Femur (tissue), 1 donor: Measurements from ENCODE around the gene IFNK.
"Not testable (repeated sequence)": the region's sequence is repeated elsewhere in the genome, so short reads cannot be mapped to it uniquely, and the experiment has no call there.

ENCODE experiments used
- DNase-seq: peaks from one replicate; pipeline ENCODE4 v3.0.0-alpha.2; 2017

IFNK gene

GRCh38 chr9:27524236-27524635 lies at the start of gene IFNK:
IFNK (plus strand) TSS chr9:27524290; CDS start chr9:27524337, 47 bp downstream.
- no peak for DNase-seq

GRCh38 chr9:27474305-27474704 lies 49.8 kb upstream of the IFNK start:
- no peak for DNase-seq

- DNase-seq = no peak
Measured at GRCh38 chr9:27475057-27475595, 49.0 kb upstream of the IFNK start.

DNA sequence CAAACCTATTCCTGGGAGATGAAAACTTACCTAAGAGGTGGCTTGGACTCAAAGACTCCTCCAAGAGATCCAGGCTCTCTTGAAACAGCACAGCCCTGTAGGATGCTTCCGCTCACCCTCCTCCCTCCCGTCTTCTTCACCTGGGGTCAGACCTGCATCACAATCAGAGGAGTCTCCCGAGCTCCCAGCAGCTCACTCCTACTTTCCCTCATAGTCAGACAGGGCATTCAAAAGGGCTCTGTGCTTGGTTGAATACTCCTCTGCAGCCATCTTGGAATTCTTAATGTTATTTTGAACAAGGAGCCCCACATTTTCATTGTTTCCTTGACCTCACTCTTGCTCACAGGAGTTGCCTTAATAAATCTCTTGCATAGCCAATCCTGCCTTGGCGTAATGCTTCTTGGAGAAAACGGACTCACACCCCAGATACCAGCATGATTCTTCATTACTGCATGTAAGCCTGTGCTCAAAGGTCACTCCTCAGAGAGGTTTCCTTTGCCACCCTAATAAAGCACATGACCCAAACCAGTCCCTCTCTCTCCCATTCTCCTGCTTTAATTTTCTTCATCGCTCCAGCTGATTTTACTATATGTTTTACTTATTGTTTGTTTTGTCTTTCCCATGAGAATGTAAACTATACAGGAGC lies 47.1 kb upstream of the IFNK start:
- DNase-seq = no peak

- DNase-seq = no peak
Measured at GRCh38 chr9:27478322-27478721, 45.8 kb upstream of the IFNK start.

DNA sequence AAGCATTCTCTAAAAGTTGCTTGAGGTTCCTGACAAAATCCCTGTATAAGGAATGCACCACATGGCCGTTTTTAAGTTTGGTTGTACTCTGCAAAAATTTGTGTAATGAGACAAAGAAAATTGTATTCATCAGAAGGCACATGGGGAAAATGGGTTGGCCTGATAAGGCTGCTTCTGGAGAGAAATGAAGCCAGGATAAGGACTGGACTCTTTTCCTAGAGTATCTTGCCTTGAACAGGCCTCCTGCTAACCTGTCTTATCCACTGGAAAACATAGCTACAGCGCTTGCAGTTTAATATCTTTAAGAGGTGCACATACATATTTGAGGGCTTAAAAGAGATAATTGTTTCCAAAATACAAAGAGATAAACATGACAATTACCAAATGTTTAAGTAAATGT lies 41.4 kb upstream of the IFNK start:
- no peak for DNase-seq

DNA sequence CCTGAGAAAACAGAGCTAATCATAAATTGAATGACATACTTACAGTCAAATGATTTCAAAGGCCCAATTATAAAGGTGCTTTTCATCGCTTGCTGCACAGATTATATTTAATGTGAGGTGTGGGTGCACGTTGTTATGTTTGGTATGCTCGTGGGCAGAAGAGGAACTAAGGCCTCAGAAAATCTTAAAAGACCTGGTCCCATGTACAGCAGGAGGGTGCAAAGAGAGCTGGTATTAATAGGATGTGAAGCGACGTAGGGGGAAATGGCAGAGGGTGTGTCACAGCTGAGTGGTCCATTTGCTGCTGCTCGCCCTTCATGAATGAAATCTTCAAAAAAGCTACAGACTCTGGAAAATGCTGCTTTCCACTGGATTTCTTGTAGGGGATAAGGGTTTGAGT lies 40.5 kb upstream of the IFNK start:
- no peak for DNase-seq

DNA sequence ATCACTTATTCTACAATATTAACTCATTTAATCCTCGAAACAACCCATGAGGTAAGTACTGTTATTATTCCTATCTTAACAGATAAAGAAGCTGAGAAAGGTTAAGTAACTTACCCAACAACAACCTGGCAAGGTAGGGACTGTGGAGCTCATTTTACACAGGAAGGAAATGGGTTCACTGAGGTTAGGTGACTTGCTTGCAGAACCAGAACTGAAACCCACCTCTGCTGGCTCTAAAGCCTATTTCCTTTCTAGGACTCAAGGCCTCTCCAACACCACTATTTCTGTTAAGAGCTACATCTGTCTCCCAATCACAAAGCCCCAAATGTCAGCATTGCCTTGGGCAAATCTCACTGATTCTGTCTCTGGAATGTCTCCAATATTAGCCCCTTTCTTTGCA lies 38.9 kb upstream of the IFNK start:
- DNase-seq = no peak

- no peak for DNase-seq
Measured at GRCh38 chr9:27487128-27487640, 36.9 kb upstream of the IFNK start.

- no peak for DNase-seq
Measured at GRCh38 chr9:27487927-27488326, 36.2 kb upstream of the IFNK start.

DNA sequence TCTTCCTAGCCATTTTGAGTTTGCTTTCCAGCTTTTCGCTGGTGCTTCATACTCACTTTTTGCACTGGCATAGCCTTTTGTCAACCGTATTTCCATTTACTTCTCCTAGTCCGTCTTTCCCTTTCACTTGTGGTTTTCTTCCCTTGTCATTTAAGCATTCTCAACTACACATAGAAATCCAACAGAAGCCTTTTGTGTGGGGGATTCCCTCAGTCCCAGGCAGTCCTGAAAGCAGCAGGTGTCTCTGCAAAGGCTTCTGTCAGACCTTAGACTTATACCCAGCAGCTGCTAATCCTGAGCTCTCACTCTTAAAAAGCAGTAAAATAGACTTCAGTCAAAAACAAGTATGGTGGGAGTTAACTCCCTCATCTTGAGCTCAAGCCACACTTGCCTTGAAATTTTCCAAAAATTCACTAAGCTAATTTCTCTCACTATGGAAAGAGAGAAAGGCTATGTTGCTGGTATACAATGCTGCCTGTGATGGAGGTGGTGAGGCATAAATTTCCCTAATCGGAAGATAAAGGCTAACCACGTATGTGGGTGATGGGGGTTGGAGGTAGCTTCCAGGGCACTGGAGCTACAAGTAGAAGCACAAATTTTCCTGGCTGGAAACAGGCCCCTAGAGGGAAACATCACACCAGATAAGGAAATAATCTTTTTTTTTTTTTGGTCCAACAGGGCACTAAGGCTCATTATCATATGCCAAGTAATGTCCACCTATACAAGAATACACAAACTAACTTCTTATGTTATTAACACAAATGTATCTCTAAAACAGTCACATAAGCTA lies 34.8 kb upstream of the IFNK start:
- no peak for DNase-seq

- no peak for DNase-seq
Measured at GRCh38 chr9:27491154-27491553, 32.9 kb upstream of the IFNK start.

- no peak for DNase-seq
Measured at GRCh38 chr9:27495480-27496134, 28.5 kb upstream of the IFNK start.

DNA sequence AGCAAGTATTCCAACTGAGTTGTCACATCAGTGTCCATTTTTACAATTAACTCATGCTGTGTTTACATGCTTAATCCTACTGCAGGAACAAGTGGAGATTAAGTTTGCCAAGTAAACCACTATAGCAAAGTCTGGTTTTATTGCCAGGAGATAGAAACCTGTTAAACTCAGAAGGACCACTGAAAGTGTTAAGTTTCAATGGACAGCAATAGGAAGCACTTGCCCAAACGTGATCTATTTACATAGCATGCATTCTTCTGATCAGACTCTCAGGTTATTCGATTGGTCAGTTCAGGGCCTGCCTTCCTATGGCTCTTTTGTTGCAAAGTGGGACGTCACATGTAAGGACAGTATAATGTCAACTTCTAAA lies 28.0 kb upstream of the IFNK start:
- no peak for DNase-seq

DNA sequence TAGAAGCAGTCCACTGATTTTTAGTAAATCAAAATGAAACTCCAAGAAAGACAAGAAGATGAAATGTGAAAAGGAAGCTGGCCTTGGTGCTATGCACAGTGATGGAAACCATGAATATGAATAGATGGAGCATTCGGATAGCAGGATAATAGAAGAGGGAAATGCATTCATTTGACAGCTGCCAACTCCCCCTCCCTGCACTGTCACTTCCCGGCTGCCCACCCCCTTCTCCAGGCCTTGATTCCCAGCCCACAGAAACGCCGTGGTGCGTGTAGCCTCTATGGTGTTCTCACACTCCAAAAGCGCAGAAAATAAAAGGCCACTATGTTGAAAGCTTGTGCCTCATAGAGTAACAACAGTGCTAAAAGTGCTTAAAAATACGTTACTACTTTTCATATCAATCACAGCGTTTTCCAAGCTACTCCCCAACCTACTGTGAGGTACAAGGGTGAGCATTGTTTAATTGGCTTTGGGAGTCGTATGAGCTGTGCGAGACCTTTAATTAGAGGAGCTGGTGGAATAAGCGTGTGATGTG lies 26.1 kb upstream of the IFNK start:
- no peak for DNase-seq

DNA sequence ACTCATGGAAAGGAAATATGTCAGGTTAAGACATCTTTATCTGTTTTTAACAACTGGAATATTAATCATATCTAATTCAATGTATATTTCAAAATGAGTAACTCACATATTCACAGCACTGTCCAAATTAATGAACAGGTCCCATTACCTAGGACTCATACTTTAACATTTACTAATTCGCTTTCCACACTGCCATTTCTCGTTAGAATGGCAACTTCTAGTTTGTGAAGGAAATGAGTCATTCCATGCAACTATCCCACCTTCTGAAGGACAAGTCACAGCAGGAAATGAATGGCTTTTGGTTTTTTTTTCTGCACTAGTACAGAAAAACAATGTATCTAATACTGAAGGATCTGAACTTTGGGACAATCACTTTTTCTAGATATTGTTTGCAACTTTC lies 24.6 kb upstream of the IFNK start:
- no peak for DNase-seq

GRCh38 chr9:27500902-27501301 lies 23.2 kb upstream of the IFNK start:
- not testable (repeated sequence) for DNase-seq

DNA sequence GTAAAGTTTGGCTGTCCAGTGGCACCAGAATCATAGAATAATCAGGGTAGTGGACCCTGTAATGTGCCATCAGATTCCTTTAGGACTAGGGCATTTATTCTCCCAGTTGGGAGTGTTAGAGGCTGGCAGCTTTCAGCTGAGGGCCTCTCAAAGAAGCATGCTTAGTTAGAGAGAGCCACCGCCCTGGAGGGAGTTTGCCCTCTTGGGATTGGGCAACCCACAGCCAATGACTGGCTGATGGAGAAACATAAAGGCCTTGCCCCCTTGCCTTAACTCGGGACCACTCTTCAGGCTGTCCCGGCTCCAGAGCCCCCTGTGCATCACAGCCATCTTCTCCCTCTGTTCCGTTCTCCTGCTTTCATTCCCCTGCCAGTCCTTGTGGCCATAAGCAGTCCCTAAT lies 20.5 kb upstream of the IFNK start:
- DNase-seq = no peak

GRCh38 chr9:27504259-27504658 lies 19.8 kb upstream of the IFNK start:
- no peak for DNase-seq

GRCh38 chr9:27505744-27506161 lies 18.3 kb upstream of the IFNK start:
- no peak for DNase-seq

GRCh38 chr9:27506981-27507380 lies 17.1 kb upstream of the IFNK start:
- no peak for DNase-seq

DNA sequence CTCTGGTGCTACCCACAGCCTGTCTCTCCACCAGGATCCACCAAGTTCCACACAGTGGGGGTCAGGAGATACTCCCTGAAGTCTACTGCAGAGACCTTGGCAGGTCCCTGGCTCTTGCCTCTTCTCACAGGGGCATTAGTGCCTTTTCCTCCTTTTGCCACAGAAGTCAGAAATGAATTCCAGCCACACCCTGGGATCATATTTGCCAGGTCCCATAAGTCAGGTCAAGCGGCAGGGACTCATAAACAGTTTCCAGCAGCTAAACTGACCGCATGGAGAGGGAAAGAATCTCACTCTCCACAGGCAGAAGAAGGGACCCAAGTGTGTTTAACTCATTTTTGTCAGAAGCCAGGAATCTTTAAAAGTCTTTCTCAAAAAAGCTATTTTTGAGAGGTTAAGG lies 13.3 kb upstream of the IFNK start:
- DNase-seq = no peak

GRCh38 chr9:27511771-27512170 lies 12.3 kb upstream of the IFNK start:
- DNase-seq = no peak
